Epithelial cell of proximal tubule (primary cell): Measurements from ENCODE around the gene CLEC14A. TPM values are rescaled to one million over a fixed set of nuclear protein-coding genes. Genes with fewer than 3 reads are reported as not detected.

Experiments used
- DNase-seq: peaks from one replicate; pipeline ENCODE4 v3.0.0-alpha.2; 2011; ENCODE audit warnings: low read depth
- H3K4me3 ChIP-seq: 2 replicates; pipeline ENCODE4 v1.5.1; 2011; ENCODE audit warnings: low read depth, mild to moderate bottlenecking, low read length
- total RNA-seq: library from RNA; depleted of rRNA; stranded (reverse); fragments of >200 nt; gene quantifications from 2 replicates; pipeline ENCODE4 v1.2.3, GENCODE V29; 2015
- TF ChIP-seq, protein P1 (sequence below): conservative IDR thresholded peaks from 2 replicates; pipeline ENCODE4 v1.5.1; 2012; ENCODE audit warnings: low read depth, mild to moderate bottlenecking, low read length

CLEC14A gene
- total RNA-seq, 1 donor from 2014 or later = not detected

DNA sequence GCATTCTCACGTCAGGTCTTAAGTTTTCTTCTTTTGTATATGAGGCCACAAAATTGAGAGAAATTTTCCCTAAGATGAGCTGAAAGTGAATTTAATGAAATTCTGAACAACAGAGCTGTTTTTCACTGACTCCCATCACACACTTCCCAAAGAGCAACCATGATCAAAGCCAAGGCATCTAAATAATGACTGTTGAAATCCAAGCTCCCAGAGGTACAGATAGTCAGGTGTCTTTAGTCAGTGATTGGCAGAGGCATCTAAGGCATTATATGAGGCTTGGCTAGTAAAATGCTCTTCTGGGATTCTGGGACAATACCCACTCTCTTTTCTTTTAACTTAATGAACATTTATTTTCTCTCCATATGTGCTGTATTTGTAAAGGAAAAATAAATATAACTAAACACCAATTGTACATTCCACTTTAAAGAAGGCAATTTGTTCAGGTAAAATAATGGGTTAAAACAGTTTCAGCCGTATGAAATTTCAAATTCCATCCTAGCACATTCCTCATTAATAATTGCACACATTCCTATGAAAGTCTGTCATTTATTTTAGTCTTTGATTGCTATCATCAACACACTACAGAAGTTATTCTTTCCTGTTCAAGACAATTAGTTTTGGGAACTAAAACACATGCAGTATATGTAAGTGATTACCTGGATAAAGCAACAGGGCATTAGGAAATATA is 49.1 kb downstream of the CLEC14A start:
- no peak for DNase-seq

DNA sequence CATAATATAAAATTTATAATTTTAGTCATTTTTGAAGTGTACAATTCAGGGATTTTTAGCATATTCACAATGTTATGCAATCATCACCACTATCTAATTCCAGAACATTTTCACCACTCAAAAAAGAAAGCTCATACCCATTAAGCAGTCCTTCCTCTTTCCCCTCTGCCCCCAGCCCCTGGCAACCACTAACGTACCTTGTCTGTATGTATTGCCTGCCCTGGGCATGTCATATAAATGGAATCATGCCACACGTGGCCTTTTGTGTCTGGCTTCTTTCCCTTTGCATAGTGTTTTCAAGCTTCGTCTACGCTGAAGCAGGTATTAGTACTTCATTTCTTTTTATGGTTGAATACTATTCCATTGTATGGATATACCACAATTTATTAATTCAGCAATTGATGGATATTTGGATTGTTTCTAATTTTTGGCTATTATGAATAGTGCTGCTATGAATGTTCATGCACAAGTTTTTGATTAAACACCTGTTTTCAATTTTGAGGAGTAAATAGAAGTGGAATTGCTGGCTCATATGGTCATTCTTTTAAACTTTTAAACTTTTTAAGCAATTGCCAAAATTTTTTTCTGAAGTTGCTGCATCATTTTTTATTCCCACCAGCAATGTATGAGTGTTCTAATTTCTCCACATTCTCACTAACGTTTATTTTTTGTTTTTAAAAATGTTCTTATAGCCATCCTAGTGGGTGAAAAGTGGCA is 49.8 kb downstream of the CLEC14A start:
- TF ChIP-seq, protein P1, sequence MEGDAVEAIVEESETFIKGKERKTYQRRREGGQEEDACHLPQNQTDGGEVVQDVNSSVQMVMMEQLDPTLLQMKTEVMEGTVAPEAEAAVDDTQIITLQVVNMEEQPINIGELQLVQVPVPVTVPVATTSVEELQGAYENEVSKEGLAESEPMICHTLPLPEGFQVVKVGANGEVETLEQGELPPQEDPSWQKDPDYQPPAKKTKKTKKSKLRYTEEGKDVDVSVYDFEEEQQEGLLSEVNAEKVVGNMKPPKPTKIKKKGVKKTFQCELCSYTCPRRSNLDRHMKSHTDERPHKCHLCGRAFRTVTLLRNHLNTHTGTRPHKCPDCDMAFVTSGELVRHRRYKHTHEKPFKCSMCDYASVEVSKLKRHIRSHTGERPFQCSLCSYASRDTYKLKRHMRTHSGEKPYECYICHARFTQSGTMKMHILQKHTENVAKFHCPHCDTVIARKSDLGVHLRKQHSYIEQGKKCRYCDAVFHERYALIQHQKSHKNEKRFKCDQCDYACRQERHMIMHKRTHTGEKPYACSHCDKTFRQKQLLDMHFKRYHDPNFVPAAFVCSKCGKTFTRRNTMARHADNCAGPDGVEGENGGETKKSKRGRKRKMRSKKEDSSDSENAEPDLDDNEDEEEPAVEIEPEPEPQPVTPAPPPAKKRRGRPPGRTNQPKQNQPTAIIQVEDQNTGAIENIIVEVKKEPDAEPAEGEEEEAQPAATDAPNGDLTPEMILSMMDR = no peak
- no peak overlapping the region for H3K4me3 ChIP-seq

More for the DNA sequence above, 49.1 kb downstream of the CLEC14A start:
- H3K4me3 ChIP-seq = no peak overlapping the region
- TF ChIP-seq, protein P1 = no peak

DNA sequence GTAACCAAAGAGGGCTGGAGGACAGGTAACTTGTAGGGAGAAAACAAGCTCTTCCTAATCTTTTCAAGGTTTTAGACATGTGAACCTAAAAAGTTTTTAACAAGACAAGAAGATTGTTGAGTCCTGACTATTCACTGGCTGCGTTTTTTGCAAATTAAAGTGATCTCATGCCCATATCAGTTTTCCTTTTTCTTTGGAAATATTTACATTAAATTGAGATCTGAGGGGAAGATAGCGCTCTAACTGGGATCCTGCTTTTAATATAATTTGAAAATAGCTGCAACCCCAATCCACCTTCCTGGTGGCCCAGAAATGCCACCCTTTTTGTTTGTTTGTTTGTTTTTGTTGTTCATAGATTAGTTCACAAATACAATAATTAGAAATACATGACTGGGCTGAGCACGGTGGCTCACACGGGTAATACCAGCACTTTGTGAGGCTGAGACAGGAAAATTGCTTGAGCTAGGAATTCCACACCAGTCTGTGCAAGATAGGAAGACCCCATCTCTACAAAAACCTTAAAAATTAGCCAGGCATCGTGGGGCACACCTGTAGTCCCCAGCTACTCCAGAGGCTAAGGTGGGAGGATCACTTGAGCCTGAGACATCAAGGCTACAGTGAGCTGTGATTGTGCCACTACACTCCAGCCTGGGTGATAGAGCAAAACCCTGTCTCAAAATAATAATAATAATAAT is 50.6 kb downstream of the CLEC14A start:
- TF ChIP-seq, protein P1 = no peak
- DNase-seq = no peak
- H3K4me3 ChIP-seq = no peak overlapping the region

More for the DNA sequence above, 49.8 kb downstream of the CLEC14A start:
- no peak for DNase-seq

DNA sequence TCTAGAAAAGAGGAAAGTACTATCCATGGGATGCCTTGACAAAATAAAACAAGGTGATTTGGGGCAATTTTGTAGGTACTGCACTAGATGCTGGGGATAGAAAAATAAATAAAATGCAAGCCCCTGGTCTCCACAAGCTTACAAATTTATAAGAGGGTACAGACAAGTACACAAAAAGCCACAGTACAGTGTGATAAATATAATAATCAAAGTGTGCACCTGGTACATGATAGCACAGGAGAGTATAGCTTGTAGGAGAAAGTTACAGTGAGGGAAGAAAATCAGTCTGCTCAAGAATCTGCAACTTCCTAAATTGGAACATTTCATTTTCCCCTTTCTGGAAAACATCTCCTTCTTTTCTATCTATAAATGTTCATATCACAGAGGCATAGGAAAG is 51.2 kb downstream of the CLEC14A start:
- no peak for DNase-seq
- no peak overlapping the region for H3K4me3 ChIP-seq
- TF ChIP-seq, protein P1 = no peak

Other genes starting within 250 kb of the CLEC14A start
- gene SSTR1, start 48.2 kb downstream of the CLEC14A start, total RNA-seq = 0.06 and 0.87 TPM in 2 replicates